KG1 (cell line): ENCODE results near the gene PPP6C.
"Not testable (repeated sequence)": the region's sequence is repeated elsewhere in the genome, so short reads cannot be mapped to it uniquely, and the experiment has no call there.

Experiments used
- DNase-seq: peaks from one replicate; lab custom pipeline; 2025; lab: John Stamatoyannopoulos, UW

Gene PPP6C

GRCh38 chr9:125181756-125182155, 7.8 kb downstream of the PPP6C start:
- not testable (repeated sequence) for DNase-seq

GRCh38 chr9:125180876-125181275, 8.7 kb downstream of the PPP6C start:
- DNase-seq, result no peak

DNA sequence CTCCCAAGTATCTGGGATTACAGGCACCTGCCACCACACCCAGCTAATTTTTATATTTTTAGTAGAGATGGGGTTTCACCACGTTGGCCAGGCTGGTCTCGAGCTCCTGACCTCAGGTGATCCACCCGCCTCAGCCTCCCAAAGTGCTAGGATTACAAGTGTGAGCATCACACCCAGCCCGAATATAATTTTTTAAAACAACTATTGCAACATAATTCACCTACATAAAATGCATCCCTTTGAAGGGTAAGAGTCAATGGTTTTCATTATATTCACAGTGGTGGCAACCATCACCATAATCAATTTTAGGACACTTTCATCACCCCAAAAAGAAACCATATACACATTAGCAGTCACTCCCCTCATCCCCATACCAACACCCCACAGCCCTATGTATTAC, 9.8 kb downstream of the PPP6C start:
- DNase-seq, result not testable (repeated sequence)

DNA sequence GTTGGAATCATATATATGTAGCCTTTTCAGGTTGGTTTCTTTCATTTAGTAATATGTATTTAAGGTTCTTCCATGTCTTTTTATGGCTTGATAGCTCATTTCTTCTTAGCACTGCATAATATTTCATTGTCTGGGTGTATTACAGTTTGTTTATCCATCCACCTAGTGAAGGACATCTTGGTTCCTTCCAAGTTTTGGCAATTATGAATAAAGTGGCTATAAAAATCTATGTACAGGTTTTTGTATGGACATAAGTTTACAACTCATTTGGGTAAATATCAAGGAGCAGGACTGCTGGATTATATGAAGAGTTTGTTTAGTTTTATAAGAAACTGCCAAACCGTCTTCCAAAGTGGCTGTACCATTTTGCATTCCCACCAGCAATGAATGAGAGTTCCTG, 11.7 kb downstream of the PPP6C start:
- no peak for DNase-seq

- no peak for DNase-seq
Measured at GRCh38 chr9:125176636-125177035, 13.0 kb downstream of the PPP6C start.

DNA sequence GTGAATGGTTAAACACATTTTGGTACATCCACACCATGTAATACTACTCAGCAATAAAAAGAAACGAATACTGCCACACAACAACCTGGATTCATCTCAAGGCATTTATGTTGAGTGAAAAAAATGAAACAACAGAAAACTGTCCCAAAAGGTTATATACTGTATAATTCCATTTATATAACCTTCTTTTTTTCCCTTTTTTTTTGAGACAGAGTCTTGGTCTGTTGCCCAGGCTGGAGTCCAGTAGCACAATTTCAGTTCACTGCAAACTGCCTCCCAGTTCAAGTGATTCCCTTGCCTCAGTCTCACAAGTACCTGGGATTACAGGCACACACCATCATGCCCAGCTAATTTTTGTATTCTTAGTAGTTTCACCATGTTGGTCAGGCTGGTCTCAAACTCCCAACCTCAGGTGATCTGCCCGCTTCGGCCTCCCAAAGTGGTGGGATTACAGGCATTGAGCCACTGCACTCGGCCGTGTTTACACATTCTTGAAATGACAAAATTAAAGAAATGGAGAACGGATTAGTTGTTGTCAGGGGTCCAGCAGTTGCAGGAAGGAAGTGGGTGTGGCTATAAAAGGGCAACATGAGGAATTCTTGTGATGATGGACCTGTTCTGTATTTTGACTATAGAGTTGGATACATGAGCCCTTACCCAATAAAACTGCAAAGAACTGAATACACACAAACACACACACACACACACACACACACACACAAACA, 17.4 kb downstream of the PPP6C start:
- DNase-seq, result no peak

- DNase-seq, result no peak
Measured at GRCh38 chr9:125169895-125170294, 19.7 kb downstream of the PPP6C start.

GRCh38 chr9:125166762-125167161, 22.8 kb downstream of the PPP6C start:
- no peak for DNase-seq

DNA sequence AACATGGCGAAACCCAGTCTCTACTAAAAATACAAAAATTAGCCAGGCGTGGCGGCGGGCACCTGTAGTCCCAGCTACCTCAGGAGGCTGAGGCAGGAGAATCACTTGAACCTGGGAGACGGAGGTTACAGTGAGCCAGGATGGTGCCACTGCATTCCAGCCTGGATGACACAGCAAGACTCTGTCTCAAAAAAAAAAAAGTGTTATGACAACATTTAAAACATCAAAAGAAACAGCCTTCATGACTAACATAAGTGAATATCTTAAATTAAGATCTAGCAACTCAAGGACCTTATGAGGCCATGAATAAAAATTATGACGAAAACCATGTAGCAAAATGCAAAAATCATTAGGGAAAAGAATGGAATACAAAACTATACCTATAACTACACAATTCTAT, 26.7 kb downstream of the PPP6C start:
- not testable (repeated sequence) for DNase-seq

DNA sequence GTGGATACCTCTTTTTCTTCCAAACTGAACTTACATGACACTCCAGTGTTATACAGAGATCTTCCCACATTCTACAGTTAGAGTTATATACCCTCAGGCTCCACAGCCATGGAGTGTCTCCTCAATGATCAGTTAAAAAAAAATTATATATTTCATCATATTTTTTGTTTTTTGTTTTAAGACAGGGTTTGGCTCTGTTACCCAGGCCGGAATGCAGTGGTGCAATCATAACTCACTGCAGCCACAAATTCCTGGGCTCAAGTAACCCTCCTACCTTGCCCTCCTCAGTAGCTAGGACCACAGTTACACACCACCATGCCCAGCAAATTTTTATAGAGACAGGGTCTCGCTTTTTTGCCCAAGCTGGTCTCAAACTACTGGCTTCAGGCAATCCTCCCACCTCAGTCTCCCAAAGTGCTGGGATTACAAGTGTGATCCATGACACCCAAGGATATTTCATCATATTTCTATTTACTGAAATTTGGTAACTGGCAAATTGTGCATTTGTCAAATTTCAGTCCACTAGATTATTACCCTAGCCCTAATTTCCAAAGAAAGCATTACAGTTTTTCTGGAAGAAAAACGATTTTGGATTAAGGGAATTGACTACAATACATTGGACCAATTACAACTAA, 28.2 kb downstream of the PPP6C start:
- DNase-seq, result no peak

GRCh38 chr9:125160750-125161149, 28.9 kb downstream of the PPP6C start:
- no peak for DNase-seq

DNA sequence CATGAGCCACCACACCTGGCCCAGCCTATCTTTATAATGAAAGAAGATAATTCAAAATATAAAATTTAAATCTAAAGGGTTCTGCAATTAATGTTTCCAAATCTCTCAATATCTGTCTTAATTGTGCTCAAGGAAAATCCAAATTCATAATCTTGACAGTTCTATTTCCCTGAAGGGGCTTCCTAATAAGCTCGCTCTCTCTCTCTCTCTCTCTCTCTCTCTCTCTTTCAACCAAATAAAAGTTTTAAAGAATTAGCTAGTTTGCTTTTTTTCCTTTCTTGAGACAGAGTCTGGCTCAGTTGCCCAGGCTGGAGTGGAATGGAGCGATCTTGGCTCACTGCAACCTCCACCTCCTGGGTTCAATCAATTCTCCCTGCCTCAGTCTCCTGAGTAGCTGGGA, 33.1 kb downstream of the PPP6C start:
- no peak for DNase-seq

- DNase-seq, result no peak
Measured at GRCh38 chr9:125153712-125154367, 35.8 kb downstream of the PPP6C start.

GRCh38 chr9:125151730-125152129, 37.9 kb downstream of the PPP6C start:
- DNase-seq, result no peak

- no peak for DNase-seq
Measured at GRCh38 chr9:125150349-125151245, 39.0 kb downstream of the PPP6C start.

- DNase-seq, result no peak
Measured at GRCh38 chr9:125147401-125147951, 42.1 kb downstream of the PPP6C start.

GRCh38 chr9:125146247-125146646, 43.4 kb downstream of the PPP6C start:
- DNase-seq, result no peak

DNA sequence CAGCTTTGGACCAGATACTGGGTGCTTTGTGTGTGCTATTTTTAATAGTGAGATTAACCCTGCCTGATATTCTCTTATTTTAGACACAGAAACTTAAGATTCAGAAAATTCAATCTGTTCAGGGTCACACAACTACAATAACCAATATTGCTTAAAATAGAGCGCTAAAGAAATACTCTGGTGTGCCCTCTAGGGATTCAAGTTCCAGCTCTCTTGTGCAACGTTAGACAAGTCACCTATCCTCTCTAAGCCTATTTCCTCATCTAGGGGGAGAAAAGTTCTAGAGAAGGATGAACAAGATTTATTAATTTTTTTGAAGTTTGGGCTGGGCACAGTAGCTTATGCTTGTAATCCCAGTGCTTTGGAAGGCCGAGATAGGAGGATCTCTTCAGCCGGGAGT, 44.2 kb downstream of the PPP6C start:
- DNase-seq, result no peak

DNA sequence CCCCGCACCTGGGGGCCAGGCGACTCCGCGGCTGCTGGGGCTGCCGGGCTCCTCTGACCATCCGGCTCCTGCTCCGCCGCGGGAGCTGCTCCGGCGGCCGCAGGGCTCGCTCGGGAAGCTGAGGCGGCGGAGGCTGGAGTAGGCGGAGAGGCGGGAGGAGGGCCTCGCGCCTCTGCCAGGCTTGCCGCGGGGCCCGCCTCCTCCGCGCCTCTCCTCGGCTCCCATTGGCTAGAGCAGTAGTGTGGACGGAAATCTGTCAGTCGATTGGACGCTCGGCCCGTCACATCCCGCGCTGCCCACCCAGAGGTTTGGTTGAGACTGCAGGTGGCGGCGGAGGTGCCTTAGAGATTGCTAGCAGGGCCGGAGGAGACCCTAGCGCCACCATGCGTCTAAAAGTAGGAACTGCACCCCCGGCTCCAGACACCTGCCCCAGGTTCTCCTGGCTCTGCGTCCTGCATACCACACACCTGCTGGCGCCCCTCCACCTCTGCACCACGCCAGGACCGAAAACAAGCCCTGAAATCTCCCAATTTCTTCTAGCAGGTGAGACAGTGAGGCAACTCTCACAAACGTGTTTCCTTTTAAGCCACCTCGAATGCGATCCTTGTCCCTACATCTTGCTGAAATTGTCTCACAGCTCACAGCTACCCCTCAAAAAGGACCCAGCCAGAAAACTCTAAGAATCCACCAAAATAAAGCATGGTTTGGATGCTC, 46.1 kb downstream of the PPP6C start, which contains the start of gene SCAI:
TSS of gene SCAI (minus strand) at position 152 of the 714 bp plus-strand sequence. CDS start at position 61, 91 bp downstream.
- peak; percentile 94 for DNase-seq

- DNase-seq, result no peak
Measured at GRCh38 chr9:125142560-125143376, 46.8 kb downstream of the PPP6C start.
